Rectal smooth muscle tissue (tissue), 1 donor: ENCODE data around the gene UBL5.

Experiments
- H3K27ac ChIP-seq: one replicate; pipeline ENCODE4 v1.7.0; 2013; ENCODE audit warnings: low read depth, low read length, inconsistent platforms
- H3K27me3 ChIP-seq: one replicate; pipeline ENCODE4 v1.7.0; 2013; ENCODE audit warnings: low read length; ENCODE audit not compliant: control insufficient read depth, insufficient read depth
- H3K36me3 ChIP-seq: one replicate; pipeline ENCODE4 v1.7.0; 2013; ENCODE audit warnings: low read length; ENCODE audit not compliant: control insufficient read depth, insufficient read depth
- H3K4me1 ChIP-seq: one replicate; pipeline ENCODE4 v1.7.0; 2013; ENCODE audit warnings: low read length; ENCODE audit not compliant: control insufficient read depth, insufficient read depth
- H3K4me3 ChIP-seq: one replicate; pipeline ENCODE4 v1.7.0; 2013; ENCODE audit warnings: low read length
- H3K9ac ChIP-seq: one replicate; pipeline ENCODE4 v1.7.0; 2013; ENCODE audit warnings: low read length

Gene UBL5

GRCh38 chr19:9847087-9847671 lies 19.5 kb downstream of the UBL5 start:
- Histone ChIP-seq H3K4me1 (peaks cover 5% of the 10 kb centered on the region), H3K36me3 (peaks cover 34% of the 10 kb centered on the region), H3K4me3 (no peak overlapping the region), H3K9ac (no peak overlapping the region), H3K27ac (no peak overlapping the region), H3K27me3 (no peaks in the 10 kb centered on the region)

- H3K4me1 ChIP-seq: peaks cover 5% of the 10 kb centered on the region
- H3K27ac ChIP-seq: no peak overlapping the region
- H3K36me3 ChIP-seq: peaks cover 26% of the 10 kb centered on the region
Measured at GRCh38 chr19:9848060-9848459, 20.3 kb downstream of the UBL5 start.

GRCh38 chr19:9848762-9849161 lies 21.0 kb downstream of the UBL5 start:
- H3K27me3 ChIP-seq: no peaks in the 10 kb centered on the region
- no peak overlapping the region for H3K4me3 ChIP-seq
- no peak overlapping the region for H3K27ac ChIP-seq
- H3K36me3 ChIP-seq: peaks cover 21% of the 10 kb centered on the region
- H3K9ac ChIP-seq: no peak overlapping the region
- peaks cover 5% of the 10 kb centered on the region for H3K4me1 ChIP-seq

More at GRCh38 chr19:9848060-9848459, 20.3 kb downstream of the UBL5 start:
- no peaks in the 10 kb centered on the region for H3K27me3 ChIP-seq
- H3K4me3 ChIP-seq: no peak overlapping the region
- no peak overlapping the region for H3K9ac ChIP-seq

- Histone ChIP-seq H3K9ac (no peak overlapping the region), H3K36me3 (peaks cover 15% of the 10 kb centered on the region), H3K27ac (no peak overlapping the region)
Measured at GRCh38 chr19:9849791-9850190, 22.1 kb downstream of the UBL5 start.

GRCh38 chr19:9850235-9850959 lies 22.7 kb downstream of the UBL5 start:
- peaks cover 5% of the 10 kb centered on the region for H3K4me1 ChIP-seq
- no peak overlapping the region for H3K4me3 ChIP-seq
- H3K27ac ChIP-seq: no peak overlapping the region
- peaks cover 15% of the 10 kb centered on the region for H3K36me3 ChIP-seq
- no peak overlapping the region for H3K9ac ChIP-seq
- no peaks in the 10 kb centered on the region for H3K27me3 ChIP-seq

More at GRCh38 chr19:9849791-9850190, 22.1 kb downstream of the UBL5 start:
- Histone ChIP-seq H3K4me3 (no peak overlapping the region), H3K27me3 (no peaks in the 10 kb centered on the region), H3K4me1 (peaks cover 5% of the 10 kb centered on the region)

GRCh38 chr19:9854282-9854846 lies 26.6 kb downstream of the UBL5 start:
- no peak overlapping the region for H3K4me3 ChIP-seq
- H3K36me3 ChIP-seq: no peaks in the 10 kb centered on the region
- H3K9ac ChIP-seq: no peak overlapping the region
- no peaks in the 10 kb centered on the region for H3K4me1 ChIP-seq
- H3K27ac ChIP-seq: no peak overlapping the region
- H3K27me3 ChIP-seq: no peaks in the 10 kb centered on the region

GRCh38 chr19:9856609-9857008 lies 28.9 kb downstream of the UBL5 start:
- H3K4me1 ChIP-seq: no peaks in the 10 kb centered on the region
- no peaks in the 10 kb centered on the region for H3K27me3 ChIP-seq
- no peak overlapping the region for H3K9ac ChIP-seq
- H3K27ac ChIP-seq: no peak overlapping the region
- no peaks in the 10 kb centered on the region for H3K36me3 ChIP-seq
- H3K4me3 ChIP-seq: no peak overlapping the region

- Histone ChIP-seq H3K36me3 (no peaks in the 10 kb centered on the region), H3K4me1 (no peaks in the 10 kb centered on the region), H3K27ac (no peak overlapping the region), H3K4me3 (no peak overlapping the region), H3K27me3 (no peaks in the 10 kb centered on the region), H3K9ac (no peak overlapping the region)
Measured at GRCh38 chr19:9857076-9857721, 29.5 kb downstream of the UBL5 start.

- Histone ChIP-seq H3K36me3 (no peaks in the 10 kb centered on the region), H3K27me3 (no peaks in the 10 kb centered on the region), H3K27ac (no peak overlapping the region), H3K4me1 (no peaks in the 10 kb centered on the region), H3K9ac (no peak overlapping the region), H3K4me3 (no peak overlapping the region)
Measured at GRCh38 chr19:9857920-9858746, 30.4 kb downstream of the UBL5 start.

- H3K4me1 ChIP-seq: no peaks in the 10 kb centered on the region
- H3K4me3 ChIP-seq: no peak overlapping the region
- H3K9ac ChIP-seq: no peak overlapping the region
- H3K36me3 ChIP-seq: no peaks in the 10 kb centered on the region
- H3K27me3 ChIP-seq: no peaks in the 10 kb centered on the region
- no peak overlapping the region for H3K27ac ChIP-seq
Measured at GRCh38 chr19:9858766-9859165, 31.0 kb downstream of the UBL5 start.

GRCh38 chr19:9860407-9860806 lies 32.7 kb downstream of the UBL5 start:
- no peak overlapping the region for H3K4me3 ChIP-seq
- no peaks in the 10 kb centered on the region for H3K27me3 ChIP-seq
- no peak overlapping the region for H3K9ac ChIP-seq
- H3K4me1 ChIP-seq: no peaks in the 10 kb centered on the region
- no peaks in the 10 kb centered on the region for H3K36me3 ChIP-seq
- no peak overlapping the region for H3K27ac ChIP-seq

GRCh38 chr19:9861503-9861902 lies 33.8 kb downstream of the UBL5 start:
- no peak overlapping the region for H3K9ac ChIP-seq
- H3K27ac ChIP-seq: no peak overlapping the region
- H3K27me3 ChIP-seq: no peaks in the 10 kb centered on the region
- H3K36me3 ChIP-seq: no peaks in the 10 kb centered on the region
- H3K4me1 ChIP-seq: no peaks in the 10 kb centered on the region
- no peak overlapping the region for H3K4me3 ChIP-seq
